HCT116 (cell line): ENCODE results near the gene UBIAD1. TPM values are rescaled to one million over a fixed set of nuclear protein-coding genes. Genes with fewer than 3 reads are reported as not detected.

Source experiments
- ATAC-seq: fragments of 200-7000 bp; cut with Tn5 transposase; 2 replicates; pipeline ENCODE4 v1.9.1; 2020; ENCODE audit warnings: mild to moderate bottlenecking, moderate library complexity
- BruUV-seq: library from RNA; stranded (reverse); fragments of 400-500 nt; replicated peaks from 2 replicates; lab custom pipeline; 2021; lab: Mats Ljungman, UMichigan
- CTCF ChIA-PET: fragments of 300-600 bp; sonication (Branson Sonifier 250); formaldehyde crosslinking; loops from one replicate; lab custom pipeline; 2021; ENCODE audit warnings: antibody characterized with exemption; lab: Charles Lee
- POLR2A ChIA-PET: fragments of 300-600, 350-600 bp; sonication (Branson Sonifier 250); formaldehyde crosslinking; loops from one replicate; lab custom pipeline; 2021; ENCODE audit warnings: antibody characterized with exemption; lab: Charles Lee
- RAD21 ChIA-PET, 2 experiments: fragments of 300-600 bp; sonication (Branson Sonifier 250); formaldehyde crosslinking; loops; one replicate each; lab custom pipeline; 2023; ENCODE audit warnings: low total read pairs in 2 of 2; ENCODE audit not compliant: uncharacterized antibody in 2 of 2, unreplicated experiment in 2 of 2, low non-redundant PET in 1 of 2; lab: Charles Lee
- DNase-seq: peaks from one replicate; pipeline ENCODE4 v3.0.0-alpha.2; 2010; ENCODE audit warnings: low read depth, low spot score
- H2AFZ ChIP-seq: fragments of 200-600 bp; shearing (Covaris generic), sonication (generic); 2 replicates; pipeline ENCODE4 v1.6.1; 2017; ENCODE audit warnings: low read depth, mixed run types, mixed read lengths, antibody characterized with exemption, low read length; ENCODE audit not compliant: poor library complexity, severe bottlenecking
- H3K27ac ChIP-seq: 2 replicates; pipeline ENCODE4 v1.5.1; 2012; ENCODE audit warnings: low read depth, low read length
- H3K27me3 ChIP-seq: fragments of 200-600 bp; sonication (generic); 2 replicates; pipeline ENCODE4 v1.6.1; 2016; ENCODE audit warnings: mixed run types, low read length, mixed read lengths; ENCODE audit not compliant: insufficient read depth
- H3K36me3 ChIP-seq, 2 experiments: fragments of 200-500 bp in 1 of 2; fragments of 200-600 bp in 1 of 2; sonication (Bioruptor generic) in 1 of 2; sonication (generic) in 1 of 2; 2 replicates each; pipeline versions ENCODE4 v1.5.1 to v1.6.1; 2014 to 2016; ENCODE audit warnings: low read length in 2 of 2, inconsistent platforms in 1 of 2, mixed read lengths in 1 of 2, mixed run types in 1 of 2; ENCODE audit not compliant: insufficient read depth in 2 of 2, control insufficient read depth in 1 of 2
- H3K4me1 ChIP-seq, 2 experiments: fragments of 200-600 bp in 1 of 2; sonication (generic) in 1 of 2; 2 replicates each; pipeline versions ENCODE4 v1.5.1 to v1.6.1; 2012 to 2017; ENCODE audit warnings: low read length in 2 of 2, inconsistent platforms in 1 of 2, mild to moderate bottlenecking in 1 of 2, mixed read lengths in 1 of 2, mixed run types in 1 of 2, moderate library complexity in 1 of 2; ENCODE audit not compliant: insufficient read depth in 2 of 2, control insufficient read depth in 1 of 2
- H3K4me2 ChIP-seq: fragments of 200-600 bp; sonication (generic); 2 replicates; pipeline ENCODE4 v1.6.1; 2017; ENCODE audit warnings: mixed run types, low read length, mixed read lengths
- H3K4me3 ChIP-seq, 2 experiments: fragments of 200-600 bp in 1 of 2; sonication (generic) in 1 of 2; replicated peaks in 1 of 2; 2 replicates each; pipeline ENCODE4 v1.5.1; 2011 to 2016; ENCODE audit warnings: low read length in 2 of 2, control low read depth in 1 of 2, low read depth in 1 of 2, mild to moderate bottlenecking in 1 of 2, mixed read lengths in 1 of 2, mixed run types in 1 of 2
- H3K79me2 ChIP-seq: fragments of 200-600 bp; sonication (generic); 2 replicates; pipeline ENCODE4 v1.6.1; 2017; ENCODE audit warnings: mild to moderate bottlenecking, mixed run types, low read length, moderate library complexity, mixed read lengths; ENCODE audit not compliant: insufficient read depth
- H3K9ac ChIP-seq: fragments of 200-600 bp; sonication (generic); 2 replicates; pipeline ENCODE4 v1.6.1; 2016; ENCODE audit warnings: low read length, mixed read lengths
- H3K9me2 ChIP-seq: fragments of 200-600 bp; sonication (generic), shearing (Covaris generic); 2 replicates; pipeline ENCODE4 v1.6.1; 2017; ENCODE audit warnings: mixed run types, mild to moderate bottlenecking, moderate library complexity; ENCODE audit not compliant: insufficient read depth
- H3K9me3 ChIP-seq, 2 experiments: fragments of 200-500 bp in 1 of 2; fragments of 200-600 bp in 1 of 2; sonication (Bioruptor generic) in 1 of 2; sonication (generic) in 1 of 2; 2 replicates each; pipeline ENCODE4 v1.6.1; 2014 to 2017; ENCODE audit warnings: low read length in 2 of 2, mixed read lengths in 2 of 2, inconsistent platforms in 1 of 2, low read depth in 1 of 2, mild to moderate bottlenecking in 1 of 2, mixed run types in 1 of 2, moderate library complexity in 1 of 2; ENCODE audit not compliant: control insufficient read depth in 1 of 2, insufficient read depth in 1 of 2
- H4K20me1 ChIP-seq: fragments of 200-600 bp; sonication (generic), shearing (Covaris generic); 2 replicates; pipeline ENCODE4 v1.6.1; 2017; ENCODE audit warnings: mixed run types, mild to moderate bottlenecking, moderate library complexity; ENCODE audit not compliant: insufficient read depth
- CBX3 ChIP-seq: IDR thresholded peaks from 2 replicates; pipeline ENCODE4 v1.6.1; 2012; ENCODE audit warnings: low read depth
- CEBPB ChIP-seq: IDR thresholded peaks from 2 replicates; pipeline ENCODE4 v1.6.1; 2012; ENCODE audit warnings: low read depth
- EGR1 ChIP-seq: IDR thresholded peaks from 2 replicates; pipeline ENCODE4 v1.6.1; 2012; ENCODE audit warnings: low read depth
- ELF1 ChIP-seq: IDR thresholded peaks from 2 replicates; pipeline ENCODE4 v1.6.1; 2012; ENCODE audit warnings: low read depth, borderline replicate concordance
- EZH2 ChIP-seq: fragments of 200-600 bp; sonication (generic); IDR thresholded peaks from 2 replicates; pipeline ENCODE4 v1.6.1; 2017; ENCODE audit warnings: antibody characterized with exemption, mixed run types
- EZH2phosphoT487 ChIP-seq: fragments of 200-600 bp; IDR thresholded peaks from 2 replicates; pipeline ENCODE4 v1.6.1; 2018; ENCODE audit warnings: antibody characterized with exemption, borderline replicate concordance
- FOSL1 ChIP-seq: IDR thresholded peaks from 2 replicates; pipeline ENCODE4 v1.6.1; 2012; ENCODE audit warnings: low read depth
- POLR2A ChIP-seq: IDR thresholded peaks from 2 replicates; pipeline ENCODE4 v1.7.0; 2011; ENCODE audit warnings: borderline replicate concordance; ENCODE audit not compliant: insufficient read depth, insufficient read length; ENCODE audit errors: extremely low read depth
- REST ChIP-seq: IDR thresholded peaks from 2 replicates; pipeline ENCODE4 v1.6.1; 2012; ENCODE audit warnings: low read depth
- SRF ChIP-seq: IDR thresholded peaks from 2 replicates; pipeline ENCODE4 v1.6.1; 2012; ENCODE audit warnings: low read depth
- TCF7L2 ChIP-seq: IDR thresholded peaks from 2 replicates; pipeline ENCODE4 v1.7.0; 2011; ENCODE audit warnings: borderline replicate concordance, inconsistent platforms; ENCODE audit not compliant: insufficient read depth, insufficient read length; ENCODE audit errors: extremely low read depth
- YY1 ChIP-seq: IDR thresholded peaks from 2 replicates; pipeline ENCODE4 v1.6.1; 2011; ENCODE audit warnings: low read length, low read depth, moderate library complexity, mild to moderate bottlenecking; ENCODE audit not compliant: insufficient replicate concordance; ENCODE audit errors: extremely low read depth
- ZFX ChIP-seq: fragments of 450-650 bp; IDR thresholded peaks from 2 replicates; pipeline ENCODE4 v1.6.1; 2017
- ZNF274 ChIP-seq: fragments of 200-500 bp; sonication (Bioruptor generic); IDR thresholded peaks from 2 replicates; pipeline ENCODE4 v1.6.1; 2014; ENCODE audit warnings: mild to moderate bottlenecking, low read depth, low read length, inconsistent platforms
- intact Hi-C: fragments of 100-400 bp; cut with micrococcal nuclease; formaldehyde crosslinking; loops from 2 replicates; pipeline ENCODE4 v1.10.0; 2022
- total RNA-seq: library from RNA; stranded (reverse); gene quantifications from one replicate; pipeline ENCODE4 v1.2.1, GENCODE V29; 2021; ENCODE audit not compliant: unreplicated experiment
- TF ChIP-seq, protein P1 (sequence below): IDR thresholded peaks from 2 replicates; pipeline ENCODE4 v1.6.1; 2012
- TF ChIP-seq, protein P2 (sequence below): IDR thresholded peaks from 2 replicates; pipeline ENCODE4 v1.6.1; 2012
- TF ChIP-seq, protein P3 (sequence below): IDR thresholded peaks from 2 replicates; pipeline ENCODE4 v1.6.1; 2011; ENCODE audit warnings: mild to moderate bottlenecking, low read length, moderate library complexity; ENCODE audit not compliant: insufficient replicate concordance; ENCODE audit errors: extremely low read depth

The UBIAD1 gene
- total RNA-seq, 1 experiment from 2014 or later: 17.2 TPM

DNA sequence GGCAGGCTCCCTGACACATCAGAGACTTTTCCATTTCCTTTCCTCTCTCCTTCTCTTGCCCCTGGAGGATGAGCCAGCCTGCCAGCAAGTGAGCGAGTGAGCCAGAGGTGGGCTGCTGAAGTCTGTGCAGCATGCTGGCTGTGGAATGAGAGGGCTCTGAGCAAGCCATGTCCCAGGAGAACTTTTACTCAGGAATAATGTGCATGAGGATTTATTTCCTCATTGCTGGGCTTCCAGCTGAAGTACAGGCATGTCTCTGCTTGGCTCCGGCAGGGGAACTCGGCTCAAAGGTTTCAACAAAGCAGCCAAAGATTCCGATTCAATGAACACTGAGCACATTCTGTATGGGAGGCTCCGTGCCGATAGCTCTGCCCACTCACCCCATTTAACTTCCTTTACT is 43.7 kb downstream of the UBIAD1 start (continued):
- no peak for TF ChIP-seq REST
- no peak for TF ChIP-seq POLR2A
- no peak for TF ChIP-seq EZH2
- no peak for TF ChIP-seq EZH2phosphoT487

- Histone ChIP-seq H3K36me3 (no peaks in the 10 kb centered on the region), H3K27ac (no peak overlapping the region), H3K4me2 (no peak overlapping the region), H4K20me1 (no peaks in the 10 kb centered on the region), H3K27me3 (no peaks in the 10 kb centered on the region), H3K9me2 (no peaks in the 10 kb centered on the region), H2AFZ (no peak overlapping the region), H3K79me2 (no peaks in the 10 kb centered on the region), H3K9ac (no peak overlapping the region), H3K9me3 (no peaks in the 10 kb centered on the region), H3K4me3 (no peak overlapping the region), H3K4me1 (no peaks in the 10 kb centered on the region)
- ChIA-PET POLR2A (no interaction called here), CTCF (no interaction called here), RAD21 (no interaction called here)
- DNase-seq (no peak), ATAC-seq (peak; percentile 49)
- BruUV-seq: no TSS peak
- intact Hi-C loops: no loop called here
- no peak for TF ChIP-seq EZH2phosphoT487
- no peak for TF ChIP-seq YY1
- TF ChIP-seq CEBPB: no peak
- no peak for TF ChIP-seq TCF7L2
- TF ChIP-seq SRF: no peak
- TF ChIP-seq, protein P1, sequence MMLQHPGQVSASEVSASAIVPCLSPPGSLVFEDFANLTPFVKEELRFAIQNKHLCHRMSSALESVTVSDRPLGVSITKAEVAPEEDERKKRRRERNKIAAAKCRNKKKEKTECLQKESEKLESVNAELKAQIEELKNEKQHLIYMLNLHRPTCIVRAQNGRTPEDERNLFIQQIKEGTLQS: no peak
- no peak for TF ChIP-seq POLR2A
- no peak for TF ChIP-seq ZFX
- no peak for TF ChIP-seq FOSL1
- TF ChIP-seq EGR1: no peak
- TF ChIP-seq, protein P2, sequence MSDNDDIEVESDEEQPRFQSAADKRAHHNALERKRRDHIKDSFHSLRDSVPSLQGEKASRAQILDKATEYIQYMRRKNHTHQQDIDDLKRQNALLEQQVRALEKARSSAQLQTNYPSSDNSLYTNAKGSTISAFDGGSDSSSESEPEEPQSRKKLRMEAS: no peak
- TF ChIP-seq ZNF274: no peak
- no peak for TF ChIP-seq CBX3
- TF ChIP-seq ELF1: no peak
- TF ChIP-seq, protein P3, sequence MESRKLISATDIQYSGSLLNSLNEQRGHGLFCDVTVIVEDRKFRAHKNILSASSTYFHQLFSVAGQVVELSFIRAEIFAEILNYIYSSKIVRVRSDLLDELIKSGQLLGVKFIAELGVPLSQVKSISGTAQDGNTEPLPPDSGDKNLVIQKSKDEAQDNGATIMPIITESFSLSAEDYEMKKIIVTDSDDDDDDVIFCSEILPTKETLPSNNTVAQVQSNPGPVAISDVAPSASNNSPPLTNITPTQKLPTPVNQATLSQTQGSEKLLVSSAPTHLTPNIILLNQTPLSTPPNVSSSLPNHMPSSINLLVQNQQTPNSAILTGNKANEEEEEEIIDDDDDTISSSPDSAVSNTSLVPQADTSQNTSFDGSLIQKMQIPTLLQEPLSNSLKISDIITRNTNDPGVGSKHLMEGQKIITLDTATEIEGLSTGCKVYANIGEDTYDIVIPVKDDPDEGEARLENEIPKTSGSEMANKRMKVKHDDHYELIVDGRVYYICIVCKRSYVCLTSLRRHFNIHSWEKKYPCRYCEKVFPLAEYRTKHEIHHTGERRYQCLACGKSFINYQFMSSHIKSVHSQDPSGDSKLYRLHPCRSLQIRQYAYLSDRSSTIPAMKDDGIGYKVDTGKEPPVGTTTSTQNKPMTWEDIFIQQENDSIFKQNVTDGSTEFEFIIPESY: no peak
Observed at GRCh38 chr1:11318982-11319381, 46.0 kb downstream of the UBIAD1 start.
